ENCODE results near the gene CMTM4.

- TF ChIP-seq POLR2AphosphoS5 (IDR thresholded peaks at IDR 0.05; ENCODE audit: low read depth, low read length) (no peak), TAF1 (IDR thresholded peaks at IDR 0.05; ENCODE audit: low read depth, low read length) (no peak), SPI1 (IDR thresholded peaks at IDR 0.05; ENCODE audit: low read depth, low read length) (no peak)
Observed at GRCh38 chr16:66670691-66671388, 25.7 kb downstream of the CMTM4 start.
